GM12878 (cell line): Measurements from ENCODE around the gene NR6A1. TPM values are rescaled to one million over a fixed set of nuclear protein-coding genes. Genes with fewer than 3 reads are reported as not detected.

Experiments
- ATAC-seq: fragments of 200-7000 bp; cut with Tn5 transposase; 3 replicates; pipeline ENCODE4 v1.9.1; 2020; ENCODE audit warnings: mild to moderate bottlenecking, moderate library complexity
- BruUV-seq: library from RNA; stranded (reverse); fragments of 400-500 nt; replicated peaks from 2 replicates; lab custom pipeline; 2021; lab: Mats Ljungman, UMichigan
- CTCF ChIA-PET: fragments of 300-600 bp; sonication (Branson Sonifier 250); formaldehyde crosslinking; extraction: SDS; loops from one replicate; lab custom pipeline; 2021; ENCODE audit warnings: inconsistent platforms; lab: Yijun Ruan, JAX
- POLR2A ChIA-PET: fragments of 350-600 bp; formaldehyde crosslinking; extraction: SDS; loops from one replicate; lab custom pipeline; 2021; ENCODE audit warnings: inconsistent platforms; lab: Charles Lee
- RAD21 ChIA-PET: fragments of 300-600 bp; sonication (Branson Sonifier 250); formaldehyde crosslinking; loops from one replicate; lab custom pipeline; 2023; ENCODE audit warnings: antibody characterized with exemption; ENCODE audit not compliant: unreplicated experiment; lab: Charles Lee
- SMC1A ChIA-PET: fragments of 300-600 bp; sonication (Branson Sonifier 250); formaldehyde crosslinking; loops from one replicate; lab custom pipeline; 2023; ENCODE audit not compliant: unreplicated experiment, uncharacterized antibody; lab: Charles Lee
- DNase-seq: peaks from one replicate; pipeline ENCODE4 v3.0.0-alpha.2; 2011; ENCODE audit warnings: low read depth, low spot score
- FAIRE-seq: peaks from 3 replicates; lab custom pipeline; 2011; peaks lifted over from hg19 to GRCh38; lab: Jason Lieb, UNC
- H2AFZ ChIP-seq: 2 replicates; pipeline ENCODE4 v1.6.0; 2011; ENCODE audit warnings: low read depth, low read length, control low read depth; ENCODE audit not compliant: control insufficient read depth
- H3K27ac ChIP-seq: 2 replicates; pipeline ENCODE4 v1.5.1; 2011; ENCODE audit warnings: control low read depth; ENCODE audit not compliant: control insufficient read depth, insufficient read depth
- H3K27me3 ChIP-seq, 2 experiments: replicated peaks in 1 of 2; 2 replicates each; pipeline versions ENCODE4 v1.6.0 to v1.6.1; 2011; ENCODE audit warnings: low read length in 1 of 2; ENCODE audit not compliant: control insufficient read depth in 2 of 2, insufficient read depth in 2 of 2
- H3K36me3 ChIP-seq, 2 experiments: 2 replicates each; pipeline ENCODE4 v1.5.1; 2011; ENCODE audit warnings: low read length in 1 of 2; ENCODE audit not compliant: control insufficient read depth in 2 of 2, insufficient read depth in 2 of 2
- H3K4me1 ChIP-seq: 2 replicates; pipeline ENCODE4 v1.6.1; 2011; ENCODE audit warnings: mild to moderate bottlenecking, low read length, moderate library complexity, mixed read lengths; ENCODE audit not compliant: control insufficient read depth, insufficient read depth
- H3K4me2 ChIP-seq: 2 replicates; pipeline ENCODE4 v1.6.0; 2011; ENCODE audit warnings: control low read depth; ENCODE audit not compliant: control insufficient read depth, insufficient read depth
- H3K4me3 ChIP-seq: fragments of 200-600 bp; sonication (generic); 2 replicates; pipeline ENCODE4 v1.5.1; 2016
- H3K79me2 ChIP-seq: 2 replicates; pipeline ENCODE4 v1.6.0; 2011; ENCODE audit warnings: low read length; ENCODE audit not compliant: control insufficient read depth, insufficient read depth
- H3K9ac ChIP-seq: 2 replicates; pipeline ENCODE4 v1.8.0; 2011; ENCODE audit warnings: low read length, control low read depth, mixed read lengths; ENCODE audit not compliant: control insufficient read depth, insufficient read depth
- H3K9me3 ChIP-seq: replicated peaks from 3 replicates; pipeline ENCODE4 v1.5.1; 2011; ENCODE audit warnings: mild to moderate bottlenecking, low read length; ENCODE audit not compliant: control insufficient read depth, insufficient read depth
- H4K20me1 ChIP-seq: 2 replicates; pipeline ENCODE4 v1.6.0; 2011; ENCODE audit not compliant: control insufficient read depth, insufficient read depth
- CHD1 ChIP-seq: IDR thresholded peaks from 2 replicates; pipeline ENCODE4 v1.6.1; 2012; ENCODE audit warnings: low read depth, low read length, improper control_type of control experiment
- CHD2 ChIP-seq: IDR thresholded peaks from 2 replicates; pipeline ENCODE4 v1.6.1; 2011; ENCODE audit warnings: low read depth, low read length, improper control_type of control experiment, borderline replicate concordance
- CHD4 ChIP-seq: fragments of 200-600 bp; sonication (generic); IDR thresholded peaks from 2 replicates; pipeline ENCODE4 v1.6.1; 2016; ENCODE audit warnings: mild to moderate bottlenecking
- FOXM1 ChIP-seq: IDR thresholded peaks from 2 replicates; pipeline ENCODE4 v1.6.1; 2012; ENCODE audit warnings: low read depth, mild to moderate bottlenecking, inconsistent platforms, low read length, moderate library complexity
- NFYB ChIP-seq: IDR thresholded peaks from 2 replicates; pipeline ENCODE4 v1.6.1; 2011; ENCODE audit warnings: low read depth, mild to moderate bottlenecking, low read length, improper control_type of control experiment, moderate library complexity; ENCODE audit not compliant: insufficient read depth
- POU2F2 ChIP-seq: IDR thresholded peaks from 3 replicates; pipeline ENCODE4 v1.6.1; 2011; ENCODE audit warnings: low read depth, mild to moderate bottlenecking, low read length, borderline replicate concordance
- SMC3 ChIP-seq: IDR thresholded peaks from 2 replicates; pipeline ENCODE4 v1.6.1; 2011; ENCODE audit warnings: low read length, improper control_type of control experiment, borderline replicate concordance
- SREBF1 ChIP-seq: IDR thresholded peaks from 2 replicates; pipeline ENCODE4 v1.6.1; 2012; ENCODE audit warnings: mild to moderate bottlenecking, low read length
- STAT3 ChIP-seq: IDR thresholded peaks from 2 replicates; pipeline ENCODE4 v1.6.1; 2011; ENCODE audit warnings: low read depth, low read length, improper control_type of control experiment
- TCF3 ChIP-seq: IDR thresholded peaks from 2 replicates; pipeline ENCODE4 v1.6.1; 2012; ENCODE audit warnings: low read depth, mild to moderate bottlenecking, low read length, borderline replicate concordance; ENCODE audit not compliant: insufficient read depth
- WGBS: methylation state at CpG from one replicate; pipeline ENCODE4 v1.1.6; 2016; ENCODE audit warnings: low lambda C conversion rate; ENCODE audit not compliant: insufficient replicate concordance, insufficient coverage; ENCODE audit errors: missing lambda C conversion rate; 5-methylcytosine and 5-hydroxymethylcytosine counted together
- in situ Hi-C: fragments of 300-500 bp; cut with MboI; formaldehyde crosslinking; loops from 9 replicates; pipeline ENCODE4 v1.14.3; 2018; ENCODE audit warnings: mixed read lengths
- intact Hi-C: fragments of 100-400 bp; cut with micrococcal nuclease; formaldehyde crosslinking; loops from one replicate; pipeline ENCODE4 v1.14.2; 2022; ENCODE audit not compliant: unreplicated experiment
- polyA plus RNA-seq, 11 experiments: library from polyadenylated mRNA; depleted of rRNA in 4 of 11; unstranded in 6 of 11; stranded (reverse) in 5 of 11; fragments of >200 nt; fragmentation: Nextera tagmentation in 4 of 11; fragmentation: Illumina TruSeq in 1 of 11; extraction: Ambion mirVana in 4 of 11; extraction: Trizol in 1 of 11; gene quantifications; 1 replicate in 1 of 11; 2 replicates in 10 of 11; pipeline versions ENCODE4 v1.2.1 to v1.2.3, GENCODE V29; 2011 to 2016; ENCODE audit warnings: inconsistent platforms in 2 of 11, missing spikeins in 2 of 11, low read depth in 1 of 11
- total RNA-seq, 4 experiments: library from RNA; depleted of rRNA in 3 of 4; stranded (reverse); fragments of >200 nt in 3 of 4; fragmentation: Illumina TruSeq in 1 of 4; extraction: Trizol in 1 of 4; gene quantifications; 2 replicates each; pipeline versions ENCODE4 v1.2.1 to v1.2.3, GENCODE V29; 2013 to 2021
- TF ChIP-seq, protein P1 (sequence below): fragments of 450-650 bp; IDR thresholded peaks from 2 replicates; pipeline ENCODE4 v1.6.1; 2018; ENCODE audit warnings: borderline replicate concordance, mild to moderate bottlenecking; ENCODE audit not compliant: partially characterized antibody

The NR6A1 gene
- total and polyA plus RNA-seq, 10 of the 15 experiments (the other 5 are each of a cell fraction or from before 2014, with no cell fraction given): 1.2 to 9.2 (median 4.6) TPM

DNA sequence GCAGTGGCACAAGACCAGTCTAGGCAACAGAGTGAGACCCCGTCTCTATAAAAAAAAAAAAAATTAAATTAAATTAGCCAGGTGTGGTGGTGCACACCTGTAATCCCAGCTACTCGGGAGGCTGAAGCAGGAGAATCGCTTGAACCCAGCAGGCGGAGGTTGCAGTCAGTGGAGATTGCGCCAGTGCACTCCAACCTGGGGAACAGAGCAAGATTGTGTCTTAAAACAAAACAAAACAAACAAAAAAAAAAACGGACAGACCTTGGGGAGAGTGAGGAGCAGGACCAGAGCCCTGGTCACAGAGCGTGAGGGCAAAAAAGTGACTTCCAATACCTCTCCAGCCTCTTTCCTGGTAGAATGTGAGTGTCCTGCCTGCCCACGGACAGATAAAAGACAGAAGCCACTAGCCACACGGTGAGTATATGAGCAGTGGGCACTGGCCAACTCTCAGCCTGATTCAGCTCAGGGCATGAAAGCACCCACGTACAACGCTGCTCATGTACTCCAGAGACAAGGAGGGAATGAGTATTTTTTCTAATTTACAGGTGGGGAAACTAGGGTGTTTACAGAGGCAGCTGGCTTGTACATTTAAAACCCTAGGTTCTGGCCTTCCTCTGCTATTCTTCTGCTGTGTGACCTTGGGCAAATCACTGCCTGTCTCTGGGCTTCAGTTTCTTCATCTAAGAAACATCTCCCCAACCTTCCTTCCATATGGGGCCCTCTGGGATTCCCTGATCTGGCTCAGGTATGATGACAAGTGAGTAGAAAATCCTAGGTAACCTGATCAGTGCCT is 7.7 kb upstream of the NR6A1 start:
- H3K4me1 ChIP-seq: peaks cover 9% of the 10 kb centered on the region
- no TSS peak for BruUV-seq
- intact Hi-C loops: no loop called here
- H3K9me3 ChIP-seq: no peaks in the 10 kb centered on the region
- peaks cover 5 to 6% of the 10 kb centered on the region in 2 experiments for H3K27me3 ChIP-seq
- no peak for TF ChIP-seq TCF3
- no peak for TF ChIP-seq FOXM1
- no peak for TF ChIP-seq CHD1
- no peak for TF ChIP-seq SMC3
- no peak for TF ChIP-seq SREBF1
- TF ChIP-seq POU2F2: no peak
- no peak for TF ChIP-seq CHD4
- no peak for TF ChIP-seq NFYB
- TF ChIP-seq CHD2: no peak
- TF ChIP-seq STAT3: no peak
- TF ChIP-seq, protein P1, sequence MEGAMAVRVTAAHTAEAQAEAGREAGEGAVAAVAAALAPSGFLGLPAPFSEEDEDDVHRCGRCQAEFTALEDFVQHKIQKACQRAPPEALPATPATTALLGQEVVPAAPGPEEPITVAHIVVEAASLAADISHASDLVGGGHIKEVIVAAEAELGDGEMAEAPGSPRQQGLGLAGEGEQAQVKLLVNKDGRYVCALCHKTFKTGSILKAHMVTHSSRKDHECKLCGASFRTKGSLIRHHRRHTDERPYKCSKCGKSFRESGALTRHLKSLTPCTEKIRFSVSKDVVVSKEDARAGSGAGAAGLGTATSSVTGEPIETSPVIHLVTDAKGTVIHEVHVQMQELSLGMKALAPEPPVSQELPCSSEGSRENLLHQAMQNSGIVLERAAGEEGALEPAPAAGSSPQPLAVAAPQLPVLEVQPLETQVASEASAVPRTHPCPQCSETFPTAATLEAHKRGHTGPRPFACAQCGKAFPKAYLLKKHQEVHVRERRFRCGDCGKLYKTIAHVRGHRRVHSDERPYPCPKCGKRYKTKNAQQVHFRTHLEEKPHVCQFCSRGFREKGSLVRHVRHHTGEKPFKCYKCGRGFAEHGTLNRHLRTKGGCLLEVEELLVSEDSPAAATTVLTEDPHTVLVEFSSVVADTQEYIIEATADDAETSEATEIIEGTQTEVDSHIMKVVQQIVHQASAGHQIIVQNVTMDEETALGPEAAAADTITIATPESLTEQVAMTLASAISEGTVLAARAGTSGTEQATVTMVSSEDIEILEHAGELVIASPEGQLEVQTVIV: no peak
- FAIRE-seq (no peak), ATAC-seq (no peak), DNase-seq (no peak)
- CTCF ChIA-PET: interaction anchor here (1.1 to 16.1 kb wide), 4 partner anchors 15 to 73 kb away, joined by 4 to 575 read pairs (median 5); partner anchors contain the start of genes ARPC5L, RPL35 and WDR38
- no peak overlapping the region for H2AFZ ChIP-seq
- no peak overlapping the region for H3K27ac ChIP-seq
- SMC1A ChIA-PET: interaction anchor here (0.8 to 1.3 kb wide), 3 partner anchors 11 to 74 kb away, joined by 3 to 4 read pairs (median 3); no protein-coding TSS in a partner anchor
- 73% methylated on average over 11 of the region's 11 CpGs for WGBS
- RAD21 ChIA-PET: interaction anchor here (0.7 to 2.0 kb wide), 3 partner anchors 18 to 75 kb away, joined by 3 to 12 read pairs (median 3); partner anchors contain the start of gene WDR38
- H3K4me3 ChIP-seq: no peak overlapping the region
- no peak overlapping the region for H3K9ac ChIP-seq
- in situ Hi-C loops: no loop called here
- POLR2A ChIA-PET: interaction anchor here (0.5 to 1.3 kb wide), 3 partner anchors 62 to 252 kb away, joined by 3 to 5 read pairs (median 3); no protein-coding TSS in a partner anchor
- H3K4me2 ChIP-seq: no peak overlapping the region
- H3K79me2 ChIP-seq: no peaks in the 10 kb centered on the region
- no peaks in the 10 kb centered on the region for H3K36me3 ChIP-seq
- no peaks in the 10 kb centered on the region for H4K20me1 ChIP-seq
